Hematopoietic multipotent progenitor cell treated with erythropoietin and hydrocortisone succinate and interleukin-3 and kit ligand, for 17 days (in vitro differentiated cells): ENCODE data around the gene VIPR2.

Experiments used
- DNase-seq: peaks from one replicate; pipeline ENCODE4 v3.0.0-alpha.2; 2015; ENCODE audit warnings: low spot score

The VIPR2 gene

GRCh38 chr7:159158125-159158887, 13.6 kb upstream of the VIPR2 start:
- no peak for DNase-seq

- DNase-seq: no peak
These were observed 13.0 kb upstream of the VIPR2 start for GRCh38 chr7:159157714-159158113.

- DNase-seq: no peak
These were observed 12.0 kb upstream of the VIPR2 start for GRCh38 chr7:159156436-159157245.

GRCh38 chr7:159155410-159155809, 10.7 kb upstream of the VIPR2 start:
- DNase-seq: no peak

GRCh38 chr7:159154243-159154642, 9.6 kb upstream of the VIPR2 start:
- no peak for DNase-seq

- no peak for DNase-seq
These were observed 8.8 kb upstream of the VIPR2 start for GRCh38 chr7:159153511-159153910.

GRCh38 chr7:159152816-159153215, 8.1 kb upstream of the VIPR2 start:
- no peak for DNase-seq

- no peak for DNase-seq
These were observed 6.6 kb upstream of the VIPR2 start for GRCh38 chr7:159151231-159151630.

GRCh38 chr7:159149488-159149887, 4.8 kb upstream of the VIPR2 start:
- no peak for DNase-seq

GRCh38 chr7:159148430-159149395, 4.0 kb upstream of the VIPR2 start:
- no peak for DNase-seq

GRCh38 chr7:159147687-159148086, 3.0 kb upstream of the VIPR2 start:
- no peak for DNase-seq

GRCh38 chr7:159147246-159147645, 2.6 kb upstream of the VIPR2 start:
- no peak for DNase-seq

GRCh38 chr7:159146084-159146858, 1.6 kb upstream of the VIPR2 start:
- DNase-seq: no peak

GRCh38 chr7:159145490-159145855, 806 bp upstream of the VIPR2 start:
- DNase-seq: no peak

GRCh38 chr7:159143780-159144757, 598 bp downstream of the VIPR2 start:
- no peak for DNase-seq

GRCh38 chr7:159142730-159143129, 1.9 kb downstream of the VIPR2 start:
- no peak for DNase-seq

- DNase-seq: no peak
These were observed 2.5 kb downstream of the VIPR2 start for GRCh38 chr7:159142199-159142598.

- DNase-seq: no peak
These were observed 3.0 kb downstream of the VIPR2 start for GRCh38 chr7:159141660-159142059.

- no peak for DNase-seq
These were observed 3.5 kb downstream of the VIPR2 start for GRCh38 chr7:159141167-159141566.

GRCh38 chr7:159140170-159140910, 4.3 kb downstream of the VIPR2 start:
- DNase-seq: no peak
